ENCODE measurements around the gene OTUD1.

GRCh38 chr10:23445591-23445990 lies 6.7 kb downstream of the OTUD1 start:
- TF ChIP-seq, protein P1, sequence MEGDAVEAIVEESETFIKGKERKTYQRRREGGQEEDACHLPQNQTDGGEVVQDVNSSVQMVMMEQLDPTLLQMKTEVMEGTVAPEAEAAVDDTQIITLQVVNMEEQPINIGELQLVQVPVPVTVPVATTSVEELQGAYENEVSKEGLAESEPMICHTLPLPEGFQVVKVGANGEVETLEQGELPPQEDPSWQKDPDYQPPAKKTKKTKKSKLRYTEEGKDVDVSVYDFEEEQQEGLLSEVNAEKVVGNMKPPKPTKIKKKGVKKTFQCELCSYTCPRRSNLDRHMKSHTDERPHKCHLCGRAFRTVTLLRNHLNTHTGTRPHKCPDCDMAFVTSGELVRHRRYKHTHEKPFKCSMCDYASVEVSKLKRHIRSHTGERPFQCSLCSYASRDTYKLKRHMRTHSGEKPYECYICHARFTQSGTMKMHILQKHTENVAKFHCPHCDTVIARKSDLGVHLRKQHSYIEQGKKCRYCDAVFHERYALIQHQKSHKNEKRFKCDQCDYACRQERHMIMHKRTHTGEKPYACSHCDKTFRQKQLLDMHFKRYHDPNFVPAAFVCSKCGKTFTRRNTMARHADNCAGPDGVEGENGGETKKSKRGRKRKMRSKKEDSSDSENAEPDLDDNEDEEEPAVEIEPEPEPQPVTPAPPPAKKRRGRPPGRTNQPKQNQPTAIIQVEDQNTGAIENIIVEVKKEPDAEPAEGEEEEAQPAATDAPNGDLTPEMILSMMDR (IDR thresholded peaks at IDR 0.05) = no peak
- no peak for TF ChIP-seq POLR2A (IDR thresholded peaks at IDR 0.05)
